HepG2 (cell line): Measurements from ENCODE around the gene ADAMTS18.

Source experiments
- SNAPC2 ChIP-seq: sonication (generic); formaldehyde crosslinking; IDR thresholded peaks from 2 replicates; pipeline ENCODE4 v1.8.1; 2022; ENCODE audit warnings: mild to moderate bottlenecking, missing genetic modification reagents
- ZKSCAN1 ChIP-seq: fragments of 150-350 bp; IDR thresholded peaks from 2 replicates; pipeline ENCODE4 v1.6.1; 2014; ENCODE audit warnings: low read length

DNA sequence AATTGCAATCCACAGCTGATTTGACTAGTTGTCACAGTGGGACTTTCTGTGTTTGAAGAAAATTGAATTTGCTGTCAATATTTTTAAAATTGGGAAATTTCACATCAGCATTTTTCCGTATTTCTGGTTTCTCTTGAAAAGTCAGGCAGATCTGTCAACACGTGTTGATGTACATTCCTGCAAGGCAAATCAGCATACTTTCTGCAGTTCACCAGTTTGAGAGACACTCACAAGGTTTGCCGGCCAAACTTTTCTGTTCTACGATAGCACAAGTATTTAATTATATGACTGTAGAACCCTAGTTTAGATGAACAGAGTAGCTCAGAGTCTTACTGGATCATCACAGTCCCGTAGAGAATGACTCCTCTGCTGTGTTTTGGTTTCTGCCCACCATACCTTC, 102.0 kb downstream of the ADAMTS18 start:
- TF ChIP-seq SNAPC2 (CRISPR knock-in tag) = no peak
- TF ChIP-seq ZKSCAN1 = no peak
